ENCODE results near the gene FBXL13.

DNA sequence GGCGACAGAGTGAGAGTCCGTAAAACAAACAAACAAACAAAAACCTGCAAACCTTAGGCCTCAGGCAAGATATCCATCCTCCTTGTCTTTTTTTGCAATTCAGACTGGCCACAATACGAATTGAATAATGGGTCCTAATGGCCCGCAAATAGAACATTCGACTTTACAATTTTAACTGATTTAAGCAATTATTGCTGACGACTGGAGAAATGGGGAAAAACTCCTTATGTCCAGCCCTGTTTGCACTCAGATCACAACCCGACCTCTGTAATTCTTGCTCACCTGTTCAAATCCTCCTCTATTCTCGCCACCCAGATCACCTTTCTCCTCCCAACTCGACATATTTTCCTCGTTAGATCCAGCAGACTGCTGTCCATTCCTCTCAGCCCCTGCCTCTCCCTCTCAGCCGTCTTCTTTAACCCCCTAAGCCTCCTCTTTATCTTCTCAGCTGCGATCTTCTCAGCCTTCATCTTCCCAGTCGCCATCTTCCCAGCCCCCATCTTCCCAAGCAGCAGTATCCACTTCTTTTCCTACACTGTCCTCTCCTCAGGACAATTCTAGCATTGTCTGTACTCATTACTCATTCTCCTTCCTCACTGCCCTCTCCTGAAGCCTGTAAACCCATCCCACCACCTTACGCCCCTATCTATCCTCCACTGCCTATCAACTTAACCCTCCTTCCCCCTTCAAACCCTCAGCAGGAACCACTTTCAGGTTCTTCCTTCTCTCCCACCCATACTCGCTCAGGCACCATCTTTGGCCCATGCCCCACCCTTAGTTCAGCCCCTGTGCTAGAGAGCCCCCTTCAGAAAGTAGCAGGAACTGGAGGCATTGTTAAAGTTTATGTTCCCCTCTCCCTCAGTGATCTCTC lies 100.0 kb downstream of the FBXL13 start:
- no peak for TF ChIP-seq EZH2 (IDR thresholded peaks at IDR 0.05; ENCODE audit: low read depth, unreplicated experiment)
- TF ChIP-seq, protein P1, sequence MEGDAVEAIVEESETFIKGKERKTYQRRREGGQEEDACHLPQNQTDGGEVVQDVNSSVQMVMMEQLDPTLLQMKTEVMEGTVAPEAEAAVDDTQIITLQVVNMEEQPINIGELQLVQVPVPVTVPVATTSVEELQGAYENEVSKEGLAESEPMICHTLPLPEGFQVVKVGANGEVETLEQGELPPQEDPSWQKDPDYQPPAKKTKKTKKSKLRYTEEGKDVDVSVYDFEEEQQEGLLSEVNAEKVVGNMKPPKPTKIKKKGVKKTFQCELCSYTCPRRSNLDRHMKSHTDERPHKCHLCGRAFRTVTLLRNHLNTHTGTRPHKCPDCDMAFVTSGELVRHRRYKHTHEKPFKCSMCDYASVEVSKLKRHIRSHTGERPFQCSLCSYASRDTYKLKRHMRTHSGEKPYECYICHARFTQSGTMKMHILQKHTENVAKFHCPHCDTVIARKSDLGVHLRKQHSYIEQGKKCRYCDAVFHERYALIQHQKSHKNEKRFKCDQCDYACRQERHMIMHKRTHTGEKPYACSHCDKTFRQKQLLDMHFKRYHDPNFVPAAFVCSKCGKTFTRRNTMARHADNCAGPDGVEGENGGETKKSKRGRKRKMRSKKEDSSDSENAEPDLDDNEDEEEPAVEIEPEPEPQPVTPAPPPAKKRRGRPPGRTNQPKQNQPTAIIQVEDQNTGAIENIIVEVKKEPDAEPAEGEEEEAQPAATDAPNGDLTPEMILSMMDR (conservative IDR thresholded peaks at IDR 0.05; ENCODE audit: low read depth in 2 of 2) = peak; percentile 72 to 81
- TF ChIP-seq POLR2AphosphoS5 (IDR thresholded peaks at IDR 0.05; ENCODE audit: low read depth) = no peak
- no peak for TF ChIP-seq EZH2phosphoT487 (IDR thresholded peaks at IDR 0.05; ENCODE audit: unreplicated experiment)
- no peak for TF ChIP-seq JUNB (IDR thresholded peaks at IDR 0.05; ENCODE audit: unreplicated experiment)
- no peak for TF ChIP-seq CREB1 (CRISPR knock-in tag; IDR thresholded peaks at IDR 0.05; ENCODE audit: low read depth)
- TF ChIP-seq, protein P2, sequence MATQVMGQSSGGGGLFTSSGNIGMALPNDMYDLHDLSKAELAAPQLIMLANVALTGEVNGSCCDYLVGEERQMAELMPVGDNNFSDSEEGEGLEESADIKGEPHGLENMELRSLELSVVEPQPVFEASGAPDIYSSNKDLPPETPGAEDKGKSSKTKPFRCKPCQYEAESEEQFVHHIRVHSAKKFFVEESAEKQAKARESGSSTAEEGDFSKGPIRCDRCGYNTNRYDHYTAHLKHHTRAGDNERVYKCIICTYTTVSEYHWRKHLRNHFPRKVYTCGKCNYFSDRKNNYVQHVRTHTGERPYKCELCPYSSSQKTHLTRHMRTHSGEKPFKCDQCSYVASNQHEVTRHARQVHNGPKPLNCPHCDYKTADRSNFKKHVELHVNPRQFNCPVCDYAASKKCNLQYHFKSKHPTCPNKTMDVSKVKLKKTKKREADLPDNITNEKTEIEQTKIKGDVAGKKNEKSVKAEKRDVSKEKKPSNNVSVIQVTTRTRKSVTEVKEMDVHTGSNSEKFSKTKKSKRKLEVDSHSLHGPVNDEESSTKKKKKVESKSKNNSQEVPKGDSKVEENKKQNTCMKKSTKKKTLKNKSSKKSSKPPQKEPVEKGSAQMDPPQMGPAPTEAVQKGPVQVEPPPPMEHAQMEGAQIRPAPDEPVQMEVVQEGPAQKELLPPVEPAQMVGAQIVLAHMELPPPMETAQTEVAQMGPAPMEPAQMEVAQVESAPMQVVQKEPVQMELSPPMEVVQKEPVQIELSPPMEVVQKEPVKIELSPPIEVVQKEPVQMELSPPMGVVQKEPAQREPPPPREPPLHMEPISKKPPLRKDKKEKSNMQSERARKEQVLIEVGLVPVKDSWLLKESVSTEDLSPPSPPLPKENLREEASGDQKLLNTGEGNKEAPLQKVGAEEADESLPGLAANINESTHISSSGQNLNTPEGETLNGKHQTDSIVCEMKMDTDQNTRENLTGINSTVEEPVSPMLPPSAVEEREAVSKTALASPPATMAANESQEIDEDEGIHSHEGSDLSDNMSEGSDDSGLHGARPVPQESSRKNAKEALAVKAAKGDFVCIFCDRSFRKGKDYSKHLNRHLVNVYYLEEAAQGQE (IDR thresholded peaks at IDR 0.05; ENCODE audit: unreplicated experiment) = no peak
- TF ChIP-seq ZNF114 (CRISPR knock-in tag; IDR thresholded peaks at IDR 0.05) = no peak

Measured in GM23338 (cell line).